Rectal smooth muscle tissue (tissue), 1 donor: ENCODE results near the gene PAQR5.

Experiments used
- H3K27ac ChIP-seq: one replicate; pipeline ENCODE4 v1.7.0; 2013; ENCODE audit warnings: low read depth, low read length, inconsistent platforms
- H3K27me3 ChIP-seq: one replicate; pipeline ENCODE4 v1.7.0; 2013; ENCODE audit warnings: low read length; ENCODE audit not compliant: control insufficient read depth, insufficient read depth
- H3K36me3 ChIP-seq: one replicate; pipeline ENCODE4 v1.7.0; 2013; ENCODE audit warnings: low read length; ENCODE audit not compliant: control insufficient read depth, insufficient read depth
- H3K4me1 ChIP-seq: one replicate; pipeline ENCODE4 v1.7.0; 2013; ENCODE audit warnings: low read length; ENCODE audit not compliant: control insufficient read depth, insufficient read depth
- H3K4me3 ChIP-seq: one replicate; pipeline ENCODE4 v1.7.0; 2013; ENCODE audit warnings: low read length
- H3K9ac ChIP-seq: one replicate; pipeline ENCODE4 v1.7.0; 2013; ENCODE audit warnings: low read length

The PAQR5 gene

GRCh38 chr15:69414701-69415167, 116.0 kb downstream of the PAQR5 start:
- H3K27ac ChIP-seq = no peak overlapping the region
- no peak overlapping the region for H3K9ac ChIP-seq
- peaks cover 2% of the 10 kb centered on the region for H3K4me1 ChIP-seq
- H3K27me3 ChIP-seq = no peaks in the 10 kb centered on the region
- peak overlapping the region; percentile 70 for H3K4me3 ChIP-seq
- H3K36me3 ChIP-seq = no peaks in the 10 kb centered on the region

- no peaks in the 10 kb centered on the region for H3K36me3 ChIP-seq
- H3K9ac ChIP-seq = no peak overlapping the region
- H3K27me3 ChIP-seq = no peaks in the 10 kb centered on the region
- peaks cover 2% of the 10 kb centered on the region for H3K4me1 ChIP-seq
- H3K27ac ChIP-seq = no peak overlapping the region
- H3K4me3 ChIP-seq = no peak overlapping the region
Observed at GRCh38 chr15:69415381-69415780, 116.7 kb downstream of the PAQR5 start.

- no peak overlapping the region for H3K27ac ChIP-seq
- H3K36me3 ChIP-seq = no peaks in the 10 kb centered on the region
- no peak overlapping the region for H3K9ac ChIP-seq
- H3K4me3 ChIP-seq = no peak overlapping the region
- H3K4me1 ChIP-seq = peaks cover 2% of the 10 kb centered on the region
- no peaks in the 10 kb centered on the region for H3K27me3 ChIP-seq
Observed at GRCh38 chr15:69417581-69417980, 118.9 kb downstream of the PAQR5 start.

GRCh38 chr15:69421498-69421897, 122.8 kb downstream of the PAQR5 start:
- Histone ChIP-seq H3K4me3 (no peak overlapping the region), H3K4me1 (no peaks in the 10 kb centered on the region), H3K36me3 (no peaks in the 10 kb centered on the region), H3K27me3 (no peaks in the 10 kb centered on the region), H3K27ac (no peak overlapping the region), H3K9ac (no peak overlapping the region)

- H3K27ac ChIP-seq = no peak overlapping the region
- no peak overlapping the region for H3K9ac ChIP-seq
- H3K4me1 ChIP-seq = no peaks in the 10 kb centered on the region
- H3K4me3 ChIP-seq = no peak overlapping the region
- no peaks in the 10 kb centered on the region for H3K36me3 ChIP-seq
- no peaks in the 10 kb centered on the region for H3K27me3 ChIP-seq
Observed at GRCh38 chr15:69422336-69422895, 123.7 kb downstream of the PAQR5 start.

GRCh38 chr15:69424001-69424400, 125.3 kb downstream of the PAQR5 start:
- H3K36me3 ChIP-seq = no peaks in the 10 kb centered on the region
- H3K4me1 ChIP-seq = no peaks in the 10 kb centered on the region
- no peak overlapping the region for H3K9ac ChIP-seq
- H3K4me3 ChIP-seq = no peak overlapping the region
- H3K27ac ChIP-seq = no peak overlapping the region
- no peaks in the 10 kb centered on the region for H3K27me3 ChIP-seq

- H3K27ac ChIP-seq = no peak overlapping the region
- no peak overlapping the region for H3K4me3 ChIP-seq
- H3K4me1 ChIP-seq = no peaks in the 10 kb centered on the region
- H3K9ac ChIP-seq = no peak overlapping the region
- H3K36me3 ChIP-seq = no peaks in the 10 kb centered on the region
- H3K27me3 ChIP-seq = no peaks in the 10 kb centered on the region
Observed at GRCh38 chr15:69424748-69425413, 126.2 kb downstream of the PAQR5 start.

- H3K27ac ChIP-seq = no peak overlapping the region
Observed at GRCh38 chr15:69433831-69434230, 135.1 kb downstream of the PAQR5 start.

GRCh38 chr15:69434238-69434637, 135.5 kb downstream of the PAQR5 start:
- no peak overlapping the region for H3K9ac ChIP-seq
- H3K4me1 ChIP-seq = no peaks in the 10 kb centered on the region
- no peak overlapping the region for H3K27ac ChIP-seq
- H3K4me3 ChIP-seq = no peak overlapping the region
- H3K27me3 ChIP-seq = no peaks in the 10 kb centered on the region
- no peaks in the 10 kb centered on the region for H3K36me3 ChIP-seq

More at GRCh38 chr15:69433831-69434230, 135.1 kb downstream of the PAQR5 start:
- Histone ChIP-seq H3K9ac (no peak overlapping the region), H3K36me3 (no peaks in the 10 kb centered on the region), H3K4me3 (no peak overlapping the region), H3K4me1 (no peaks in the 10 kb centered on the region), H3K27me3 (no peaks in the 10 kb centered on the region)

GRCh38 chr15:69434679-69435078, 136.0 kb downstream of the PAQR5 start:
- H3K4me1 ChIP-seq = no peaks in the 10 kb centered on the region

GRCh38 chr15:69435985-69436384, 137.3 kb downstream of the PAQR5 start:
- no peak overlapping the region for H3K9ac ChIP-seq
- no peak overlapping the region for H3K4me3 ChIP-seq
- H3K27ac ChIP-seq = no peak overlapping the region

More at GRCh38 chr15:69434679-69435078, 136.0 kb downstream of the PAQR5 start:
- no peak overlapping the region for H3K9ac ChIP-seq
- H3K36me3 ChIP-seq = no peaks in the 10 kb centered on the region
- H3K4me3 ChIP-seq = no peak overlapping the region
- no peak overlapping the region for H3K27ac ChIP-seq
- no peaks in the 10 kb centered on the region for H3K27me3 ChIP-seq

GRCh38 chr15:69436951-69437350, 138.2 kb downstream of the PAQR5 start:
- Histone ChIP-seq H3K4me1 (no peaks in the 10 kb centered on the region), H3K27ac (no peak overlapping the region), H3K27me3 (no peaks in the 10 kb centered on the region), H3K4me3 (no peak overlapping the region), H3K9ac (no peak overlapping the region), H3K36me3 (no peaks in the 10 kb centered on the region)

More at GRCh38 chr15:69435985-69436384, 137.3 kb downstream of the PAQR5 start:
- H3K36me3 ChIP-seq = no peaks in the 10 kb centered on the region
- H3K27me3 ChIP-seq = no peaks in the 10 kb centered on the region
- no peaks in the 10 kb centered on the region for H3K4me1 ChIP-seq

GRCh38 chr15:69439623-69440022, 140.9 kb downstream of the PAQR5 start:
- Histone ChIP-seq H3K9ac (no peak overlapping the region), H3K4me1 (peaks cover 3% of the 10 kb centered on the region), H3K4me3 (no peak overlapping the region), H3K27me3 (no peaks in the 10 kb centered on the region), H3K27ac (no peak overlapping the region), H3K36me3 (no peaks in the 10 kb centered on the region)
